Bone marrow (tissue), 2 donors: ENCODE measurements around the gene OTOS.

Experiments used
- DNase-seq, 2 donors: peaks; one replicate each; lab custom pipeline; 2025; lab: John Stamatoyannopoulos, UW

OTOS gene

GRCh38 chr2:240136013-240136670 is 4.3 kb downstream of the OTOS start, which contains the start of gene COPS9:
Gene COPS9 (minus strand): TSS chr2:240136305. CDS start chr2:240136284, 21 bp downstream.
- DNase-seq, result peak; percentile 60 to 79

DNA sequence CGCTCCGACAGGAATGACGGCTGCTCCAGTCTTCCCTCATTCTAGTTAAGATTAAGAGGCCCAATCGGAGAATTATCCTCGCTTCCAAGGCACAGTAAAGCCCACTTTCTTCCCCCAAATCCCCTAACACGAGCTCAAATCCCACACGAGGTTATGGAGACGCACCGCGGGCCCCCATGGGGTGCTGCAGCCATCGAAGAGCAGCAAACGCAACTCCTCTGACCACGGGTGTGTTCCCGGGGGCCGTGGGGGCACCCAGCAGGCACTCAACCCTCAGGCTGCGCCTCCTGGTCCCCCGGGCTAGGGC is 4.8 kb downstream of the OTOS start:
- no peak for DNase-seq

DNA sequence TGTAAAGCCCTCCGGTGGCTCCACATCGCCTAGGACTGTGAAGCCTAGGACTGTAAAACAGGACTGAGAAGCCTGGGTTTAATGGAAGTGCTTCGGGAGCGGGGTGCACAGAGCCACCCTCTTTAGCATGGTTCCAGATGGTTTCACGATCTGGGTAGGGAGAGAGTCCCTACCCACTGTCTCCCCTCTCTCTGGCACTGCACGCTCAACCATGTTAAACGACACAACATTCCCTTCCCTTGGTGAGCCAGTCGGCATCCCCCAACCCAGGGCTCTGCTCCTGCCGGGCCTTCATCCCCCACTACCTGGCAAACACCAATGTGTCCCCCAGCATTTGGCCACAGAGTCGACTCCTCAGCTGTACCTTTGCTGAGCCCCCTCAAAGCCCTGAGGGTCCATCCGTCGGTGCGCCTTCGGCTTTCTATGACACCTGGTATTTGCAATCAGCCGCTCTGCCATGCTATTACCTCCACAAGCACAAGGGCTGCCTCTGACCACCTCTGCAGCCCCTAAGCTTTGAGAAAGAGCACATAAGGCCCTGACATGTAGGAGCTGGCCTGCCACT is 5.4 kb downstream of the OTOS start:
- no peak for DNase-seq

DNA sequence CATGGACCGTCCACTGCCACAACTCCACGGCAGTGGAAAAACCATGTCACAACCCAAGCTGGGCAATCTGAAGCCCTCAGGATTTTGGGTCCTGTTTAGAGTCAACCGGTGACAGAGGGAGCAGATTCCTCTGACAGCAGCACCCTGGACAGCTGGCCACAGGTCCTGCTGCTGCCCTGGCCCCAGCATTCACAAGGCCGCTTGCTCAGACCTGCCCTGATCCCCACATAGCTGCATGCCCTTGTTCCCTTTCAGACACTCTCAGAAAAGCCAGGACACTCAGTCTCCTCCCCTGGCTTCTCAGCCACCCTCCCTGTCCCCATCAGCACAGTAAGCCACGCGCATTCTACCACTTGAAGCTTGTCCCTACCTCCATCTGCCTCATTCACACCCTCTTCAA is 6.0 kb downstream of the OTOS start:
- DNase-seq, result no peak

GRCh38 chr2:240133401-240133800 is 7.1 kb downstream of the OTOS start:
- DNase-seq, result no peak

DNA sequence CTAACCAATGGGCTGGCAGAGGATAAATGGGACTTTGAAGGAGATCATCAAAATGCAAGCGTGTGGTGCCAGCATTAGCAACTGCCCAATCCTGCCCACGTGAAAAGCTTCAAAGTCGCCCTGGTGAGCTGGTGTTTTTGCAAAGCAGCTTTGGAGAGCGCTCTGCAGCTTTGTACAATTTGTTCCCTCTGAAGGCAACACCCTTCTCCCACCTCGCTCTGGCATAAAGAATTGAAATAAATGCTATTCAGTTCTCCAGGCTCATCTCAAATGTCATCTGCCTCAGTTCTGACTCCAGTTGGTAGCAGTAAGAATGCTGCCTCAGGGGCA is 7.8 kb downstream of the OTOS start:
- DNase-seq, result no peak

- no peak for DNase-seq
These were observed 8.4 kb downstream of the OTOS start for GRCh38 chr2:240131941-240132650.

DNA sequence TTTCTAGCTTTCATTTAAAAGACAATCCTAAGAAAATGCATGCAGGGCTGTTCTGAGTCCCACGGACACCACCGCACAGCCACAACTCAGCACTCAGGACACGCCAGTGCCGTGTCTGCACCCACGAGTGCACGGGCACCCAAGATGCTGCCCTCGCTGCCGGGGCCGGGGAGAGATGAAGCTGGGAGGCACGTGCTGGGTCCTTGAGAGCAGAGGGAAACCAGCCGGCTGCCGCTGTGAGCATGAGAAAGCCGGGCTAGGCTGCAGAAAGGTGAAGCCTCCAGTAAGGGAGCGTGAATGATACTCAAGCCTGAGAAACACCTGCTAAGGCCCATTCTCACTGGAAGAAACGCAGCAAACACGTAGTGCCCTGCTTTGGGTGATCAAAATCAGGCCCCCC is 9.2 kb downstream of the OTOS start:
- no peak for DNase-seq

DNA sequence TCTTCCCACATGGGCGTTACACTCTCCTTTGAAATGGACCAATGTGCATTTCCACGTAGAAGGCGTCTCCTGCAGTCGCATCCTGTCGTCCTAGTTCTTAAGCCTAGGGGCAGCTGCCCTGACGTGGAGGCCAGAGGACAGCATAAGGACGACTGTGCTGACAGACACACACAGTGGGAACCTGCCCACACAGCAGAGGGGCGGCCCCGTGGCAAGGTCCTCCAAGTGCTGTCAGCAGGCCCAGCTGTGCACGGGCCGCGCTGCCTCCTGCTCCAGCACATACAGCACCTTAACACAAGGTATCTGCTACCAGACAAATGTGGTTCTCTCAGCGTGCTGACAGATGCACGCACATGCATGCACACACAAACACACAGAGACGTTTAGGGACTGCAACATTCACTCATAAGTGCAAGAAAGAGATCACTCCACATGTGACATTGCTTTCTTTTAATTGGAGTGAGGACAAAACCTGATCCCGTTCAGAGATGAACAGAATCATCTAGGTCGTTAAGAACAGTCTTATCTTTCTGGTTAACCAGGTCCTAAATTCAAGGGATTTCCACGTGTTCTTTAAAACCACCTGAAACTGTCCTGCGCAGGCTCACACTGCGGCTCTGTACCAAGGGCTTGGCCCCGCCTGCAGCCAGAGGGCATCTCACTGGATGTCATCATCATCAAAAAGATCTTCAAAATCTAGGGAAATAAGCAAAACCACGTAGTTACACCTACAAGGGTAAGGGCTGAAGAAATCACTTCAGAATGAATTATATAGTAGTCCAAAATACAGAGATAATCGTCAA is 9.9 kb downstream of the OTOS start:
- no peak for DNase-seq

GRCh38 chr2:240129731-240130392 is 10.6 kb downstream of the OTOS start:
- no peak for DNase-seq

DNA sequence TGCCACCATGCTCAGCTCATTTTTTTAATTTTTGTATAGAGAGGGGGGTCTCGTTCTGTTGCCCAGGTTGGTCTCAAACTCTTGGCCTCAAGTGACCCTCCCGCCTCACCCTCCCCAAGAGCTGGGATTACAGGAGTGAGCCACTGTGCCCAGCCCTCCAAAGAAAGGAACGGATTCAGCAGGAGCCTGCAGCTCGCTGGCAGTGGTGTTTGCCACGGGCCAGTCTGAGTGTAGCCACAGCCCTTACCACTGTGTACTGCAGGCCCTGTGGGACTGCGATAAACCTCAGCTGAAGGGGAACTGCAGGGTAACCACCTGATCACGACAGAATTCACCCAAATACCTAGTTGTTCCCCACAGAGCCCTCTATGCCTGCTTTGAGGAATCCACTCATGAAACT is 11.1 kb downstream of the OTOS start:
- DNase-seq, result no peak

- DNase-seq, result no peak
These were observed 11.8 kb downstream of the OTOS start for GRCh38 chr2:240128608-240129145.

- no peak for DNase-seq
These were observed 12.4 kb downstream of the OTOS start for GRCh38 chr2:240127911-240128607.

GRCh38 chr2:240127191-240127750 is 13.2 kb downstream of the OTOS start:
- DNase-seq, result no peak

DNA sequence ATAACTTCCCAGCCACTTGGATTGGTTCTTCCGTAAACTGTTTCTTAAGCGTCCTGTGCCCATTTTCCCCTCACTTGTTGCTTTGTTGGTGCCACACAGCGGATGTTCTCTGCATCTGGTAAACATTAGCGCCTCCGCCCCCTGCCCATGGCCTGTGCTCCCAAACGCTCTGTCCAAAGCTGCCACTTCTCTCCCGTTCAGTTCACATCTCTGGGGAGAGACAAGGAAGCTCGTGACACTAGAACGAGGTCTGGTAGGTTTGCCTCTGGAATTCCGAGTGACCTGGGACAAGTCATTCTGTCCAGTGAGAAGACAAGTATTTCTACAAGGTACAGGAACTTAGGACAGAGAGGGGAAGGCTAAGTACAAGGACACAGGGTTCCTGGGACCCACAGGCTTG is 13.7 kb downstream of the OTOS start:
- DNase-seq, result no peak

GRCh38 chr2:240125742-240126141 is 14.7 kb downstream of the OTOS start:
- no peak for DNase-seq

DNA sequence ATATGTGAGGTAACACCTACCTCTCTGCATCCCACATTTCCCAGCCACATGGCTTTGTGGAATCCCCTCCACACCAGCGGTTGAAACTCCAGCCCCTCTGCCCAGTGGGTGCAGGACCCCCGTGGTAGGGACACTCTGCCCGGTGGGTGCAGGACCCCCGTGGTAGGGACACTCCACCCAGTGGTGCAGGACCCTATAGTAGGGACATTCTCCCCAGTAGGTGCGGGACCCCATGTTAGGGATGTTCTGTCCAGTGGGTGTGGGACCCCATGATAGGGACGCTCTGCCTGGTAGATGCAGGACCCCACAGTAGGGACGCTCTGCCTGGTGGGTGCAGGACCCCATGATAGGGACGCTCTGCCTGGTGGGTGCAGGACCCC is 15.8 kb downstream of the OTOS start:
- DNase-seq, result no peak

DNA sequence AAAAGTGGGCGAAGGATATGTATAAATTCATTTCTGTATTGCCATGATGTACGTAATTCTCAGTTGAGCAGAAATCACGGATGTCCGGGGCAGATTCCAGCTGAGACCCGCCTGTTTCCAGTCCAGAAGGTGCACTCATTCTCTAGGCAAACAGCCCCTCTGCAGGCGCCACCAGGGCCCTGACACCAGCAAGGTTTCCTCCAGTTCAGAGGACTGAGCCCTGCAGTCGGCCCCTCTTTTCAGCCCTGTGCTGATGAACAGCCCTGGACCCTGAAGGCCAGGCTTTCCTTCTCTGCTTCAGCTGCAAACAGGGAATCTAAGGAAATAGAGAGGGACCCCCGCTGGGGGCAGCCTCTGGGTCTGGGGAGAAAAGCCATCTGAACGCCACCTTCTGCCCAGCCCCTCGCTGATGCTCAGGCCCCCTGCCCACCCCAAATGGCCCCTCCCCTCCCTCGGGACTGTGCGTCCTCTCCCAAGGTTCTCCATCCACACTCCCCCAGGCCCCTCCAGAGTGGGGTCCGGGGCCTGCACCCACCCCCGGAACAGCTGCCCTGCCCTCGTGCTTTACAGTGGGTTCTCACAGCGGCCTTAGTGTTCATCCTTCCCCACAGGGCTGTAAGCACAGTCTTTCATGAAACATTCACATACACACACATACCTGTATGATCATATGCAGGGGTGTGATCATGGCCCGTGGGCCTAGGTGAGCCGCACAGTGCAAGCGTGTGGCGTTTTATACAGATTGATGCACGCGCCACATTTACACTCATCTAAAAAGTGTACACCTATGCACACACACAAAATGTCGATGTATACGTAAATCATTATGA is 16.4 kb downstream of the OTOS start:
- DNase-seq, result no peak

DNA sequence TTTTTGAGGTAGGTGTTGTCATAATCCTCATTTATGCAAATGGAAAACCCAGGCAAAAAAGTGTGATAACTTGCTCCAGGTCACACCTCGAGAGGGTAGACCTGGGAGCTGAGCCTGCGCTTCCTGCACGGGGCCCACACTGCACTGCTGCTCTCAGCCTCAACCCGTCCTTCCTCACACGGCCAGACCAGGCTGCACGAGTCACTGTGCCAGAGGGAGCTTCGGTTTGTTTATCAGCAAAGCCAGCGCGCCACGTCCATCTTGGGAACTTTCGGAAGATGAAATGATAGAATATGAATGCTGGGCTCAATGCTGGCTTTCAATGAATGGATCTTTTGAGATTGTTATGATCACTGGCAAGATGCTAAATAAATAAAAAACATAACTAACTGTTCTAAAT is 18.8 kb downstream of the OTOS start:
- no peak for DNase-seq

- no peak for DNase-seq
These were observed 19.3 kb downstream of the OTOS start for GRCh38 chr2:240121190-240121589.
